T-cell (primary cell): Measurements from ENCODE around the gene HECTD1. TPM values are rescaled to one million over a fixed set of nuclear protein-coding genes. Genes with fewer than 3 reads are reported as not detected.

Experiments
- ATAC-seq, 4 experiments: fragments of 200-7000 bp in 3 of 4; fragments of 150-1000 bp in 1 of 4; cut with Tn5 transposase; replicated peaks in 1 of 4; 1 replicate in 3 of 4; 2 replicates in 1 of 4; pipeline ENCODE4 v1.10.0; 2021; ENCODE audit warnings: moderate library complexity in 3 of 4, mild to moderate bottlenecking in 2 of 4, moderate number of reproducible peaks in 1 of 4
- CTCF ChIA-PET, 2 donors: fragments of 300-600 bp; sonication (Branson Sonifier 250); formaldehyde crosslinking; loops; one replicate each; lab custom pipeline; 2022; ENCODE audit warnings: antibody characterized with exemption in 2 of 2; lab: Charles Lee
- POLR2A ChIA-PET, 2 donors: fragments of 300-600 bp; sonication (Branson Sonifier 250); formaldehyde crosslinking; loops; one replicate each; lab custom pipeline; 2022; ENCODE audit warnings: antibody characterized with exemption in 2 of 2; lab: Charles Lee
- DNase-seq, 35 experiments: peaks; one replicate each; pipeline versions ENCODE4 v3.0.0 to v3.0.0-alpha.2; 2013 to 2023
- H3K27ac ChIP-seq: one replicate; pipeline ENCODE4 v1.5.1; 2013; ENCODE audit warnings: low read length
- H3K27me3 ChIP-seq, 2 experiments: replicated peaks in 1 of 2; 1 replicate in 1 of 2; 2 replicates in 1 of 2; pipeline versions ENCODE4 v1.6.1 to v1.7.0; 2013; ENCODE audit warnings: low read length in 1 of 2, mixed read lengths in 1 of 2; ENCODE audit not compliant: control insufficient read depth in 2 of 2, insufficient read depth in 2 of 2; ENCODE audit errors: extremely low read depth in 1 of 2
- H3K36me3 ChIP-seq, 2 donors: 1 replicate in 1 of 2; 2 replicates in 1 of 2; pipeline versions ENCODE4 v1.6.1 to v1.7.0; 2013; ENCODE audit warnings: low read length in 1 of 2; ENCODE audit not compliant: control insufficient read depth in 2 of 2, insufficient read depth in 1 of 2; ENCODE audit errors: extremely low read depth in 1 of 2
- H3K4me1 ChIP-seq, 2 experiments: 1 replicate in 1 of 2; 2 replicates in 1 of 2; pipeline versions ENCODE4 v1.6.1 to v1.7.0; 2013; ENCODE audit warnings: low read length in 2 of 2, mixed read lengths in 1 of 2; ENCODE audit not compliant: insufficient read depth in 2 of 2, control insufficient read depth in 1 of 2; ENCODE audit errors: extremely low read depth in 1 of 2
- H3K4me3 ChIP-seq, 2 donors: 1 replicate in 1 of 2; 2 replicates in 1 of 2; pipeline versions ENCODE4 v1.5.1 to v1.7.0; 2013; ENCODE audit warnings: mild to moderate bottlenecking in 2 of 2, low read length in 1 of 2, moderate library complexity in 1 of 2; ENCODE audit not compliant: control insufficient read depth in 1 of 2; ENCODE audit errors: extremely low read depth in 1 of 2
- H3K9me3 ChIP-seq: 2 replicates; pipeline ENCODE4 v1.7.0; 2013
- H3K27ac Mint-ChIP-seq, 2 donors: one replicate each; pipeline ENCODE4 v1.8.0; 2020 to 2021; ENCODE audit warnings: mild to moderate bottlenecking in 2 of 2, mixed read lengths in 2 of 2
- H3K27me3 Mint-ChIP-seq, 2 donors: one replicate each; pipeline ENCODE4 v1.8.0; 2021 to 2022; ENCODE audit warnings: mixed read lengths in 2 of 2
- H3K36me3 Mint-ChIP-seq: one replicate; pipeline ENCODE4 v1.8.0; 2021; ENCODE audit warnings: mixed read lengths
- H3K4me1 Mint-ChIP-seq, 3 donors: one replicate each; pipeline ENCODE4 v1.8.0; 2020 to 2022; ENCODE audit warnings: mixed read lengths in 3 of 3, mild to moderate bottlenecking in 1 of 3
- H3K4me3 Mint-ChIP-seq, 3 donors: one replicate each; pipeline ENCODE4 v1.8.0; 2020 to 2022; ENCODE audit warnings: mild to moderate bottlenecking in 3 of 3, mixed read lengths in 3 of 3, moderate library complexity in 3 of 3
- H3K9me3 Mint-ChIP-seq, 3 donors: one replicate each; pipeline ENCODE4 v1.8.0; 2020 to 2022; ENCODE audit warnings: mixed read lengths in 3 of 3
- WGBS: methylation state at CpG from one replicate; pipeline ENCODE4 v1.1.5; 2013; ENCODE audit warnings: missing lambda C conversion rate; ENCODE audit not compliant: insufficient coverage; 5-methylcytosine and 5-hydroxymethylcytosine counted together
- total RNA-seq, 35 experiments: library from RNA in 6 of 35; stranded (reverse) in 6 of 35; fragments of 120-200 nt in 1 of 35; gene quantifications; one replicate each; pipeline versions ENCODE4 v1.2.1 to v1.2.4 and lab custom pipeline; 2013 to 2026

Gene HECTD1
- total RNA-seq, 5 donors from 2014 or later (not counting 1 experiment from before 2014, with no cell fraction given), result 118 to 194 (median 132) TPM

DNA sequence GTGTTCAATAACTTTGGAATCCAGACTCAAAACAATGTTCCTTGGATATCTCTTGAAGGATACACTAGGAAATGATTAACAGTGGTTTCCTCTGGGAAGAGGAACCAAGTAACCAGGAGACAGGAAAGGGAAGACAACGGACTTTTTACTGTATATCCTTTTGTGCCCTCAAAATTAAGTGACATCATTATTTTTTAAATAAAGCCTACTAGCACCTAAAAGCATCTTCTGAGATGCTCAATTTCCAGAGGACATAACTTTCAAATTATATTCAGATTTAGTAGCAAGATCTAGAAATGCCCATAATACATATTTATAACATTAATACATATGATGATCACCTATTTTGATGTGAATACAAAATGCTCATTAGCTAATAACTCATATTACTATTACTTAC, 6.5 kb downstream of the HECTD1 start:
- Mint-ChIP-seq H3K4me1 (peaks cover 67 to 75% (median 70%) of the 10 kb centered on the region in 3 donors), H3K27me3 (no peaks in the 10 kb centered on the region), H3K27ac (no peak overlapping the region), H3K9me3 (no peaks in the 10 kb centered on the region), H3K36me3 (peaks cover 51% of the 10 kb centered on the region), H3K4me3 (no peak overlapping the region)
- Histone ChIP-seq H3K36me3 (peaks cover 3 to 21% of the 10 kb centered on the region in 2 donors), H3K27ac (no peak overlapping the region), H3K4me3 (no peak overlapping the region), H3K4me1 (peaks cover 4 to 7% of the 10 kb centered on the region in 2 experiments), H3K9me3 (no peaks in the 10 kb centered on the region), H3K27me3 (no peaks in the 10 kb centered on the region)
- no CpG with 5 or more reads among the region's 1 CpG for WGBS
- ATAC-seq (no peak), DNase-seq (no peak)
- ChIA-PET POLR2A (no interaction called here), CTCF (interaction anchor here in 1 of 2 donors (0.7 kb wide), 1 partner anchor 197 kb away, joined by 3 read pairs; no protein-coding TSS in a partner anchor)

DNA sequence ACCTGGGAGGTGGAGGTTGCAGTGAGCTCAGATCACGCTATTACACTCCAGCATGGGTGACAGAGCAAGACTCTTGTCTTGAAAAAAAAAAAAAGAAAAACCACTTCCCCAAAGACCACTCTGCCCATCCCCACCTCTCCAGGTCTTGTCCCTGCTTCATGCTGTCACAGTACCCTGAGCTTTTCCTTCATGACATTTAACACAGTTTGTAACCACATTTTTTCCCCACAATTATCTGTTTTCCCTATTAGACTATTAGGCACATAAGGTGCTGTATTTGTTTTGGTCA, 6.9 kb downstream of the HECTD1 start:
- POLR2A ChIA-PET, result interaction anchor here in 1 of 2 donors (0.6 kb wide), 1 partner anchor 137 kb away, joined by 3 read pairs; no protein-coding TSS in a partner anchor

GRCh38 chr14:31197671-31198070, 9.9 kb downstream of the HECTD1 start:
- Mint-ChIP-seq H3K4me3 (no peak overlapping the region), H3K9me3 (no peaks in the 10 kb centered on the region), H3K27me3 (no peaks in the 10 kb centered on the region), H3K27ac (peak overlapping the region in 1 of 2 donors; percentile 8), H3K36me3 (peaks cover 36% of the 10 kb centered on the region), H3K4me1 (peaks cover 50 to 65% (median 61%) of the 10 kb centered on the region in 3 donors)
- POLR2A ChIA-PET, result no interaction called here
- Histone ChIP-seq H3K27me3 (no peaks in the 10 kb centered on the region), H3K4me3 (no peak overlapping the region), H3K36me3 (peaks cover 0 to 28% of the 10 kb centered on the region in 2 donors), H3K4me1 (peaks cover 2 to 7% of the 10 kb centered on the region in 2 experiments), H3K9me3 (no peaks in the 10 kb centered on the region), H3K27ac (no peak overlapping the region)
- ATAC-seq, result no peak
- WGBS, result no CpG with 5 or more reads among the region's 1 CpG
- CTCF ChIA-PET, result no interaction called here
- DNase-seq, result no peak

More for the DNA sequence above, 6.9 kb downstream of the HECTD1 start:
- Mint-ChIP-seq H3K36me3 (peaks cover 51% of the 10 kb centered on the region), H3K27ac (no peak overlapping the region), H3K9me3 (no peaks in the 10 kb centered on the region), H3K27me3 (no peaks in the 10 kb centered on the region), H3K4me1 (peaks cover 67 to 75% (median 70%) of the 10 kb centered on the region in 3 donors), H3K4me3 (no peak overlapping the region)
- Histone ChIP-seq H3K4me1 (peaks cover 3 to 7% of the 10 kb centered on the region in 2 experiments), H3K36me3 (peaks cover 3 to 26% of the 10 kb centered on the region in 2 donors), H3K27ac (no peak overlapping the region), H3K27me3 (no peaks in the 10 kb centered on the region), H3K9me3 (no peaks in the 10 kb centered on the region), H3K4me3 (no peak overlapping the region)
- no peak for DNase-seq
- WGBS, result no CpG with 5 or more reads among the region's 1 CpG
- CTCF ChIA-PET, result interaction anchor here in 1 of 2 donors (0.6 kb wide), 2 partner anchors 249 to 579 kb away, joined by 3 to 4 read pairs; no protein-coding TSS in a partner anchor
- no peak for ATAC-seq

- Histone ChIP-seq H3K36me3 (peaks cover 0 to 26% of the 10 kb centered on the region in 2 donors), H3K27ac (no peak overlapping the region), H3K9me3 (no peaks in the 10 kb centered on the region), H3K27me3 (no peaks in the 10 kb centered on the region), H3K4me3 (no peak overlapping the region), H3K4me1 (peaks cover 2 to 7% of the 10 kb centered on the region in 2 experiments)
- H3K9me3 Mint-ChIP-seq, result no peaks in the 10 kb centered on the region
- ChIA-PET CTCF (no interaction called here), POLR2A (interaction anchor here (0.8 to 1.0 kb wide), 2 partner anchors 9 to 12 kb away, joined by 3 to 17 read pairs; no protein-coding TSS in a partner anchor)
- H3K27me3 Mint-ChIP-seq, result no peaks in the 10 kb centered on the region
- 97% methylated on average over 8 of the region's 8 CpGs for WGBS
- H3K36me3 Mint-ChIP-seq, result peaks cover 38% of the 10 kb centered on the region
- H3K4me1 Mint-ChIP-seq, result peaks cover 49 to 62% (median 58%) of the 10 kb centered on the region in 3 donors
- H3K4me3 Mint-ChIP-seq, result no peak overlapping the region
- DNase-seq (no peak), ATAC-seq (no peak)
- H3K27ac Mint-ChIP-seq, result no peak overlapping the region
These were observed 10.6 kb downstream of the HECTD1 start for GRCh38 chr14:31196839-31197492.

GRCh38 chr14:31194661-31195060, 12.9 kb downstream of the HECTD1 start:
- Histone ChIP-seq H3K9me3 (no peaks in the 10 kb centered on the region), H3K27me3 (no peaks in the 10 kb centered on the region), H3K27ac (no peak overlapping the region), H3K4me1 (peaks cover 2 to 3% of the 10 kb centered on the region in 2 experiments), H3K4me3 (no peak overlapping the region), H3K36me3 (peaks cover 0 to 27% of the 10 kb centered on the region in 2 donors)
- Mint-ChIP-seq H3K27me3 (no peaks in the 10 kb centered on the region), H3K4me1 (peaks cover 44 to 58% (median 54%) of the 10 kb centered on the region in 3 donors), H3K9me3 (no peaks in the 10 kb centered on the region), H3K36me3 (peaks cover 31% of the 10 kb centered on the region), H3K4me3 (no peak overlapping the region), H3K27ac (no peak overlapping the region)
- DNase-seq (no peak), ATAC-seq (no peak)
- POLR2A ChIA-PET, result interaction anchor here in 1 of 2 donors (0.6 kb wide), 1 partner anchor 233 kb away, joined by 3 read pairs; no protein-coding TSS in a partner anchor
- CTCF ChIA-PET, result interaction anchor here in 1 of 2 donors (0.6 kb wide), 1 partner anchor 173 kb away, joined by 4 read pairs; no protein-coding TSS in a partner anchor

DNA sequence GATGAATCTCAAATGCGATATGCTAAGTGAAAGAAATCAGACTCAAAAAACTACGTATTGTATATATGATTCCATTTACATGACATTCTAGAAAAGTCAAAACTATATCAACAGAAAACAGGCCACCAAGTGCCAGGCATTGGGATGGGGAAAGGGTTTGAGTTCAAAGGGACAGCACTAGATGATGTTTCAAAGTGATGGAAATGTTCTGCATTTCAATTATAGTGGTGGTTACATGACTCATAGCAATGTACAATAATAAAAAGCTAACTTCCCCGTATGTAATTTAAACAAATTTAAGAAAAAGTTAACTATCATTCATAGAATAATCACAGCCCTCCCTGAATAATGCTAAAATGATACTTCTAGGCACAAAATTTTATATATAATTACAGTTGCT, 13.5 kb downstream of the HECTD1 start:
- Mint-ChIP-seq H3K36me3 (peaks cover 29% of the 10 kb centered on the region), H3K9me3 (no peaks in the 10 kb centered on the region), H3K4me3 (no peak overlapping the region), H3K4me1 (peaks cover 48 to 60% (median 58%) of the 10 kb centered on the region in 3 donors), H3K27ac (no peak overlapping the region), H3K27me3 (no peaks in the 10 kb centered on the region)
- ATAC-seq (no peak), DNase-seq (no peak)
- ChIA-PET POLR2A (interaction anchor here in 1 of 2 donors (0.6 kb wide), 1 partner anchor 15 kb away, joined by 3 read pairs; no protein-coding TSS in a partner anchor), CTCF (interaction anchor here in 1 of 2 donors (0.6 kb wide), 1 partner anchor 9 kb away, joined by 3 read pairs; no protein-coding TSS in a partner anchor)
- Histone ChIP-seq H3K27me3 (no peaks in the 10 kb centered on the region), H3K4me1 (peaks cover 2 to 3% of the 10 kb centered on the region in 2 experiments), H3K9me3 (no peaks in the 10 kb centered on the region), H3K27ac (no peak overlapping the region), H3K4me3 (no peak overlapping the region), H3K36me3 (peaks cover 0 to 27% of the 10 kb centered on the region in 2 donors)
- no CpG with 5 or more reads among the region's 3 CpGs for whole genome bisulfite sequencing
